ENCODE measurements around the gene TMEM132D. TPM values are rescaled to one million over a fixed set of nuclear protein-coding genes. Genes with fewer than 3 reads are reported as not detected.

TMEM132D gene
- total and polyA plus RNA-seq, 2 of the 4 experiments (the other 2 are of a cell fraction): not detected

DNA sequence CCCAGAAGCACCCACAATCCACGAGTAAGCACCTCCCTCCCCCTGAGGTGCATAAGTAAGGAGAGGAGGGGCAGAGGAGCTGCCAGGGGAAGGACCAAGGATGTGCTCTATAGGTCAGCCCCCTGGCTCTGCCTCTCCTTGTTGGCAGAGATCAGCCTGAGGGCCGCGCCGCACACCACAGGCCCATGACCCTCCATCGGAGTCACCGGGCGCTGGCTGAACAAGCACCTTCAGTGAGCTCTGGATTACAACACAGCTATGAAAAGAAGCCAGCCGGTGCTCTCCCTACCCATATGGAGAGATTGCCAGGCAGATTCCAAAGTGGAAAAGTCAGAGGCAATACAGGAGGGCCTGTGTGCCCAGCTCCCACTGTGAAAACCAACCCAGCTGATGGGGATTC, 793.2 kb downstream of the TMEM132D start:
- in situ Hi-C loops (cut with MboI; ENCODE audit: low sequenced_read_pairs) (no loop called here), intact Hi-C loops (cut with micrococcal nuclease) (no loop called here), dilution Hi-C loops (cut with HindIII; ENCODE audit: low sequenced_read_pairs, unreplicated experiment) (no loop called here)
- Histone ChIP-seq H3K4me2 (ENCODE audit: low read depth, low read length) (no peak overlapping the region), H2AK9ac (replicated peaks; ENCODE audit: low read depth, low read length, poor library complexity) (no peak overlapping the region), H3K36me3 (ENCODE audit: control insufficient read depth, insufficient read depth, low read length) (no peaks in the 10 kb centered on the region), H3K9ac (ENCODE audit: low read depth, low read length) (no peak overlapping the region), H3K9me1 (ENCODE audit: insufficient read depth, low read length) (no peaks in the 10 kb centered on the region), H3K4me3 (ENCODE audit: insufficient read depth, low read depth, low read length) (no peak overlapping the region), H4K91ac (ENCODE audit: insufficient read depth, low read depth, low read length) (no peak overlapping the region), H3K23ac (ENCODE audit: low read depth, low read length) (no peak overlapping the region), H3K27me3 (ENCODE audit: control insufficient read depth, insufficient read depth, low read length) (no peaks in the 10 kb centered on the region), H2BK15ac (ENCODE audit: low read depth, low read length) (no peak overlapping the region), H3K79me1 (ENCODE audit: low read depth in 1 of 2, low read length in 2 of 2) (no peaks in the 10 kb centered on the region), H4K5ac (ENCODE audit: low read depth, low read length) (no peak overlapping the region), H3K14ac (replicated peaks; ENCODE audit: low read depth, low read length) (no peak overlapping the region), H4K8ac (ENCODE audit: low read depth in 2 of 2, low read length in 2 of 2) (no peak overlapping the region), H3K4ac (ENCODE audit: low read depth, low read length) (no peak overlapping the region), H2AK5ac (ENCODE audit: low read depth, low read length) (no peak overlapping the region), H4K20me1 (ENCODE audit: insufficient read depth, low read length) (no peaks in the 10 kb centered on the region), H3K18ac (ENCODE audit: low read depth, low read length) (no peak overlapping the region), H3K27ac (ENCODE audit: insufficient read depth, low read length) (no peak overlapping the region), H3K9me3 (ENCODE audit: control insufficient read depth, insufficient read depth, low read length) (peaks cover 41% of the 10 kb centered on the region), H2BK20ac (ENCODE audit: low read depth, low read length) (no peak overlapping the region), H2AFZ (replicated peaks; ENCODE audit: low read length, poor library complexity) (no peak overlapping the region), H2BK120ac (ENCODE audit: low read depth, low read length) (no peak overlapping the region), H2BK5ac (ENCODE audit: low read depth, low read length, poor library complexity, severe bottlenecking) (no peak overlapping the region), H3K56ac (ENCODE audit: extremely low read depth, insufficient read depth, low read length) (no peak overlapping the region), H3K4me1 (ENCODE audit: control insufficient read depth, insufficient read depth, low read length) (no peaks in the 10 kb centered on the region)
- BruUV-seq (replicated peaks): no TSS peak
- ChIA-PET POLR2A (ENCODE audit: unreplicated experiment) (no interaction called here), CTCF (no interaction called here)
- ATAC-seq (ENCODE audit: low read depth) (no peak), DNase-seq (no peak)
- no peak for TF ChIP-seq RFX5 (IDR thresholded peaks at IDR 0.05; ENCODE audit: low read depth, low read length)
- TF ChIP-seq, protein P1, sequence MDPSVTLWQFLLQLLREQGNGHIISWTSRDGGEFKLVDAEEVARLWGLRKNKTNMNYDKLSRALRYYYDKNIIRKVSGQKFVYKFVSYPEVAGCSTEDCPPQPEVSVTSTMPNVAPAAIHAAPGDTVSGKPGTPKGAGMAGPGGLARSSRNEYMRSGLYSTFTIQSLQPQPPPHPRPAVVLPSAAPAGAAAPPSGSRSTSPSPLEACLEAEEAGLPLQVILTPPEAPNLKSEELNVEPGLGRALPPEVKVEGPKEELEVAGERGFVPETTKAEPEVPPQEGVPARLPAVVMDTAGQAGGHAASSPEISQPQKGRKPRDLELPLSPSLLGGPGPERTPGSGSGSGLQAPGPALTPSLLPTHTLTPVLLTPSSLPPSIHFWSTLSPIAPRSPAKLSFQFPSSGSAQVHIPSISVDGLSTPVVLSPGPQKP (IDR thresholded peaks at IDR 0.05; ENCODE audit: borderline replicate concordance, low read depth, low read length): no peak
- TF ChIP-seq MAZ (IDR thresholded peaks at IDR 0.05; ENCODE audit: borderline replicate concordance, low read depth, low read length): no peak
- TF ChIP-seq MXI1 (IDR thresholded peaks at IDR 0.05; ENCODE audit: borderline replicate concordance, low read depth, low read length): no peak
- TF ChIP-seq, protein P2, sequence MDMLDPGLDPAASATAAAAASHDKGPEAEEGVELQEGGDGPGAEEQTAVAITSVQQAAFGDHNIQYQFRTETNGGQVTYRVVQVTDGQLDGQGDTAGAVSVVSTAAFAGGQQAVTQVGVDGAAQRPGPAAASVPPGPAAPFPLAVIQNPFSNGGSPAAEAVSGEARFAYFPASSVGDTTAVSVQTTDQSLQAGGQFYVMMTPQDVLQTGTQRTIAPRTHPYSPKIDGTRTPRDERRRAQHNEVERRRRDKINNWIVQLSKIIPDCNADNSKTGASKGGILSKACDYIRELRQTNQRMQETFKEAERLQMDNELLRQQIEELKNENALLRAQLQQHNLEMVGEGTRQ (IDR thresholded peaks at IDR 0.05; ENCODE audit: low read depth, low read length): no peak
- TF ChIP-seq CHD1 (IDR thresholded peaks at IDR 0.05; ENCODE audit: low read depth, low read length): no peak
- no peak for TF ChIP-seq MAFK (IDR thresholded peaks at IDR 0.05; ENCODE audit: low read depth, low read length)
- no peak for TF ChIP-seq CEBPB (IDR thresholded peaks at IDR 0.05; ENCODE audit: low read depth, low read length)
- no peak for TF ChIP-seq POLR2A (IDR thresholded peaks at IDR 0.05; ENCODE audit: low read depth, low read length)
- TF ChIP-seq BHLHE40 (IDR thresholded peaks at IDR 0.05; ENCODE audit: low read depth, low read length): no peak
- WGBS, 2 experiments (ENCODE audit: extremely low coverage in 2 of 2, insufficient read length in 1 of 2): 80% methylated on average over 1 of the region's 8 CpGs; no CpG with 5 or more reads in 1 of the 2 experiments
